ENCODE data around the gene KIAA0040.

GRCh38 chr1:175221557-175222175, 29.1 kb upstream of the KIAA0040 start:
- no peak for TF ChIP-seq REST (IDR thresholded peaks at IDR 0.05; ENCODE audit: borderline replicate concordance)
- TF ChIP-seq POLR2AphosphoS5 (IDR thresholded peaks at IDR 0.05) = no peak
- no peak for TF ChIP-seq CTCF (IDR thresholded peaks at IDR 0.05; ENCODE audit: poor library complexity, severe bottlenecking)
- no peak for TF ChIP-seq EZH2 (IDR thresholded peaks at IDR 0.05; ENCODE audit: borderline replicate concordance, insufficient read depth, low read length, poor library complexity, severe bottlenecking)
- TF ChIP-seq TAF1 (IDR thresholded peaks at IDR 0.05; ENCODE audit: low read depth) = no peak
- TF ChIP-seq RAD21 (conservative IDR thresholded peaks at IDR 0.05) = no peak
- TF ChIP-seq SMC3 (conservative IDR thresholded peaks at IDR 0.05; ENCODE audit: poor library complexity) = no peak
- TF ChIP-seq EP300 (conservative IDR thresholded peaks at IDR 0.05; ENCODE audit: poor library complexity, severe bottlenecking) = no peak
- no peak for TF ChIP-seq MXI1 (conservative IDR thresholded peaks at IDR 0.05; ENCODE audit: poor library complexity, severe bottlenecking)
